ENCODE measurements around the gene ASPRV1. TPM values are rescaled to one million over a fixed set of nuclear protein-coding genes. Genes with fewer than 3 reads are reported as not detected.

Gene ASPRV1
- total and polyA plus RNA-seq, 10 of the 15 experiments (the other 5 are each of a cell fraction or from before 2014, with no cell fraction given) = 0.11 to 1.1 (median 0.33) TPM

GRCh38 chr2:69917852-69918251 lies 43.6 kb downstream of the ASPRV1 start:
- H2AFZ ChIP-seq (ENCODE audit: control insufficient read depth, low read depth, low read length) = no peak overlapping the region
- ChIA-PET POLR2A (interaction anchor here (0.8 to 6.2 kb wide), 5 partner anchors 153 to 273 kb away, joined by 3 to 75 read pairs (median 3); partner anchors contain the start of gene C2orf42), SMC1A (ENCODE audit: uncharacterized antibody, unreplicated experiment) (interaction anchor here (1.0 to 8.9 kb wide), 8 partner anchors 16 to 376 kb away, joined by 3 to 126 read pairs (median 3); partner anchors contain the start of gene SNRPG), CTCF (interaction anchor here (1.0 to 1.4 kb wide), 4 partner anchors 153 to 225 kb away, joined by 3 to 5 read pairs (median 5); no protein-coding TSS in a partner anchor), RAD21 (ENCODE audit: unreplicated experiment) (interaction anchor here (0.6 to 1.5 kb wide), 3 partner anchors 151 to 386 kb away, joined by 3 to 9 read pairs (median 3); no protein-coding TSS in a partner anchor)
- H3K4me1 ChIP-seq (ENCODE audit: control insufficient read depth, insufficient read depth, low read length) = peaks cover 5% of the 10 kb centered on the region; the same call in 1 of the 2 replicates
- no peak overlapping the region for H3K9ac ChIP-seq (ENCODE audit: control insufficient read depth, insufficient read depth, low read length)
- in situ Hi-C loops (cut with MboI) (loop anchor here (5.0 kb wide), 1 partner anchor 154 kb away; no protein-coding TSS in a partner anchor), intact Hi-C loops (cut with micrococcal nuclease; ENCODE audit: unreplicated experiment) (loop anchor here (10.0 kb wide), 1 partner anchor 697 kb away; no protein-coding TSS in a partner anchor)
- no TSS peak for BruUV-seq (replicated peaks)
- no peak for DNase-seq (ENCODE audit: low read depth, low spot score)
- FAIRE-seq = no peak
- H4K20me1 ChIP-seq (ENCODE audit: control insufficient read depth, insufficient read depth) = no peaks in the 10 kb centered on the region
- H3K36me3 ChIP-seq (ENCODE audit: control insufficient read depth in 2 of 2, insufficient read depth in 2 of 2, low read length in 1 of 2) = 0 out of 4 replicates have a peak, but pooled peaks cover 0 to 7% of the 10 kb centered on the region in 2 experiments
- ATAC-seq = no peak
- H3K27ac ChIP-seq (ENCODE audit: control insufficient read depth, insufficient read depth) = no peak overlapping the region
- no peaks in the 10 kb centered on the region for H3K27me3 ChIP-seq (replicated peaks in 1 of 2; ENCODE audit: control insufficient read depth in 2 of 2, insufficient read depth in 2 of 2, low read length in 1 of 2)
- H3K79me2 ChIP-seq (ENCODE audit: control insufficient read depth, insufficient read depth, low read length) = peaks cover 8% of the 10 kb centered on the region
- no peaks in the 10 kb centered on the region for H3K9me3 ChIP-seq (replicated peaks; ENCODE audit: control insufficient read depth, insufficient read depth, low read length)
- WGBS (ENCODE audit: insufficient coverage, insufficient replicate concordance, low lambda C conversion rate, missing lambda C conversion rate) = 91% methylated on average over 3 of the region's 3 CpGs
- TF ChIP-seq SUZ12 (IDR thresholded peaks at IDR 0.05; ENCODE audit: unreplicated experiment) (no peak), CBX5 (IDR thresholded peaks at IDR 0.05; ENCODE audit: low read depth) (no peak), EZH2 (IDR thresholded peaks at IDR 0.05; ENCODE audit: borderline replicate concordance, control insufficient read depth, low read depth, low read length) (no peak), STAT1 (conservative IDR thresholded peaks at IDR 0.05) (no peak), RCOR1 (conservative IDR thresholded peaks at IDR 0.05; ENCODE audit: low read depth, low read length) (no peak), BCLAF1 (IDR thresholded peaks at IDR 0.05) (no peak), IRF3 (IDR thresholded peaks at IDR 0.05) (no peak), SP1 (IDR thresholded peaks at IDR 0.05; ENCODE audit: low read depth, low read length) (no peak), JUND (IDR thresholded peaks at IDR 0.05; ENCODE audit: low read depth, low read length) (no peak), CREM (IDR thresholded peaks at IDR 0.05; ENCODE audit: low read depth) (no peak), BRCA1 (IDR thresholded peaks at IDR 0.05; ENCODE audit: low read depth, low read length) (no peak), SREBF1 (IDR thresholded peaks at IDR 0.05; ENCODE audit: low read length) (no peak), RELA (IDR thresholded peaks at IDR 0.05; ENCODE audit: borderline replicate concordance, partially characterized antibody) (no peak), CHD4 (IDR thresholded peaks at IDR 0.05) (no peak), MXI1 (IDR thresholded peaks at IDR 0.05; ENCODE audit: low read depth, low read length) (no peak)
- no peak overlapping the region for H3K4me3 ChIP-seq
- H3K4me2 ChIP-seq (ENCODE audit: control insufficient read depth, insufficient read depth) = peak overlapping the region; percentile 45
